HepG2 (cell line): ENCODE measurements around the gene CIROP. TPM values are rescaled to one million over a fixed set of nuclear protein-coding genes. Genes with fewer than 3 reads are reported as not detected.
A peak's percentile ranks its signal among the peaks of the same experiment; 100 is the strongest.

ENCODE experiments used
- AKAP8 ChIP-seq: sonication (generic); formaldehyde crosslinking; IDR thresholded peaks from 2 replicates; pipeline ENCODE4 v1.5.1; 2020; ENCODE audit warnings: mild to moderate bottlenecking, missing genetic modification reagents
- BRCA1 ChIP-seq: sonication (generic); formaldehyde crosslinking; IDR thresholded peaks from 2 replicates; pipeline ENCODE4 v1.4.0; 2020; ENCODE audit warnings: missing genetic modification reagents
- CREB1 ChIP-seq, 2 experiments: fragments of 450-650 bp in 1 of 2; IDR thresholded peaks; 2 replicates each; pipeline ENCODE4 v1.6.1; 2016 to 2017; ENCODE audit warnings: control low read depth in 1 of 2, mild to moderate bottlenecking in 1 of 2, missing compliant biosample characterization in 1 of 2, missing genetic modification characterization in 1 of 2
- EED ChIP-seq: sonication (generic); formaldehyde crosslinking; IDR thresholded peaks from 2 replicates; pipeline ENCODE4 v1.5.0; 2020; ENCODE audit warnings: mild to moderate bottlenecking, missing genetic modification reagents
- GATAD1 ChIP-seq: IDR thresholded peaks from 2 replicates; pipeline ENCODE4 v1.6.1; 2016; ENCODE audit warnings: missing genetic modification reagents, missing compliant biosample characterization
- HDAC1 ChIP-seq: sonication (generic); formaldehyde crosslinking; IDR thresholded peaks from 2 replicates; pipeline ENCODE4 v1.5.1; 2020; ENCODE audit warnings: mild to moderate bottlenecking, missing genetic modification reagents
- HDAC6 ChIP-seq: fragments of 200-600 bp; sonication (generic); IDR thresholded peaks from 2 replicates; pipeline ENCODE4 v1.7.0; 2017; ENCODE audit warnings: mild to moderate bottlenecking, antibody characterized with exemption, low read length, low read depth
- KLF13 ChIP-seq: sonication (generic); formaldehyde crosslinking; IDR thresholded peaks from 2 replicates; pipeline ENCODE4 v1.4.0; 2020; ENCODE audit warnings: mild to moderate bottlenecking, missing genetic modification reagents
- NR2F1 ChIP-seq, 2 experiments: fragments of 450-650 bp in 1 of 2; formaldehyde crosslinking in 1 of 2; IDR thresholded peaks; 2 replicates each; pipeline versions ENCODE4 v1.5.0 to v1.6.1; 2016 to 2020; ENCODE audit warnings: mild to moderate bottlenecking in 1 of 2, missing compliant biosample characterization in 1 of 2, missing genetic modification reagents in 1 of 2, moderate library complexity in 1 of 2
- POLR2A ChIP-seq, 2 experiments: IDR thresholded peaks; 2 replicates each; pipeline ENCODE4 v1.6.1; 2011; ENCODE audit warnings: low read depth in 2 of 2, low read length in 2 of 2, mild to moderate bottlenecking in 1 of 2, moderate library complexity in 1 of 2; ENCODE audit not compliant: insufficient read depth in 1 of 2
- RARA ChIP-seq: IDR thresholded peaks from 2 replicates; pipeline ENCODE4 v1.6.1; 2016; ENCODE audit warnings: missing genetic modification reagents, missing compliant biosample characterization
- TCF12 ChIP-seq, 2 experiments: fragments of 450-650 bp in 1 of 2; sonication (generic) in 1 of 2; formaldehyde crosslinking in 1 of 2; IDR thresholded peaks; 2 replicates each; pipeline versions ENCODE4 v1.6.1 to v1.8.0; 2017 to 2022; ENCODE audit warnings: antibody characterized with exemption in 1 of 2, mild to moderate bottlenecking in 1 of 2, missing genetic modification reagents in 1 of 2, moderate library complexity in 1 of 2
- XRCC5 ChIP-seq: fragments of 200-400 bp; formaldehyde crosslinking; optimal IDR thresholded peaks from 2 replicates; pipeline ENCODE3; 2017; ENCODE audit warnings: mild to moderate bottlenecking, low read length
- ZNF891 ChIP-seq: sonication (generic); formaldehyde crosslinking; IDR thresholded peaks from 2 replicates; pipeline ENCODE4 v1.5.0; 2020; ENCODE audit warnings: mild to moderate bottlenecking, missing genetic modification reagents
- polyA plus RNA-seq, 8 experiments: library from polyadenylated mRNA; depleted of rRNA in 3 of 8; stranded (reverse) in 7 of 8; unstranded in 1 of 8; fragments of >200 nt; fragmentation: Illumina TruSeq in 4 of 8; extraction: Trizol in 4 of 8; gene quantifications; 2 replicates each; pipeline versions ENCODE4 v1.2.1 to v1.2.3, GENCODE V29; 2011 to 2016; ENCODE audit warnings: low read depth in 4 of 8, missing spikeins in 1 of 8, mixed read lengths in 1 of 8; ENCODE audit not compliant: insufficient read depth in 1 of 8
- total RNA-seq, 5 experiments: library from RNA; depleted of rRNA; stranded (reverse); fragments of >200 nt; fragmentation: Illumina TruSeq; extraction: Trizol; gene quantifications; 2 replicates each; pipeline ENCODE4 v1.2.3, GENCODE V29; 2016; ENCODE audit warnings: low read depth in 1 of 5
- TF ChIP-seq, protein P1 (sequence below): sonication (generic); formaldehyde crosslinking; IDR thresholded peaks from 2 replicates; pipeline ENCODE4 v1.4.0; 2020; ENCODE audit warnings: mild to moderate bottlenecking, missing genetic modification reagents
- TF ChIP-seq, protein P2 (sequence below): sonication (generic); formaldehyde crosslinking; conservative IDR thresholded peaks from 2 replicates; pipeline ENCODE4 v1.4.0; 2020; ENCODE audit warnings: missing genetic modification reagents
- TF ChIP-seq, protein P3 (sequence below): sonication (generic); formaldehyde crosslinking; IDR thresholded peaks from 2 replicates; pipeline ENCODE4 v1.4.0; 2020; ENCODE audit warnings: missing genetic modification reagents, borderline replicate concordance
- TF ChIP-seq, protein P4 (sequence below): sonication (generic); formaldehyde crosslinking; IDR thresholded peaks from 2 replicates; pipeline ENCODE4 v1.4.0; 2020; ENCODE audit warnings: missing genetic modification reagents

Gene CIROP
- total and polyA plus RNA-seq, 2 of the 13 experiments (the other 11 are each of a cell fraction or from before 2014, with no cell fraction given): 0.07 TPM; not detected in 1

DNA sequence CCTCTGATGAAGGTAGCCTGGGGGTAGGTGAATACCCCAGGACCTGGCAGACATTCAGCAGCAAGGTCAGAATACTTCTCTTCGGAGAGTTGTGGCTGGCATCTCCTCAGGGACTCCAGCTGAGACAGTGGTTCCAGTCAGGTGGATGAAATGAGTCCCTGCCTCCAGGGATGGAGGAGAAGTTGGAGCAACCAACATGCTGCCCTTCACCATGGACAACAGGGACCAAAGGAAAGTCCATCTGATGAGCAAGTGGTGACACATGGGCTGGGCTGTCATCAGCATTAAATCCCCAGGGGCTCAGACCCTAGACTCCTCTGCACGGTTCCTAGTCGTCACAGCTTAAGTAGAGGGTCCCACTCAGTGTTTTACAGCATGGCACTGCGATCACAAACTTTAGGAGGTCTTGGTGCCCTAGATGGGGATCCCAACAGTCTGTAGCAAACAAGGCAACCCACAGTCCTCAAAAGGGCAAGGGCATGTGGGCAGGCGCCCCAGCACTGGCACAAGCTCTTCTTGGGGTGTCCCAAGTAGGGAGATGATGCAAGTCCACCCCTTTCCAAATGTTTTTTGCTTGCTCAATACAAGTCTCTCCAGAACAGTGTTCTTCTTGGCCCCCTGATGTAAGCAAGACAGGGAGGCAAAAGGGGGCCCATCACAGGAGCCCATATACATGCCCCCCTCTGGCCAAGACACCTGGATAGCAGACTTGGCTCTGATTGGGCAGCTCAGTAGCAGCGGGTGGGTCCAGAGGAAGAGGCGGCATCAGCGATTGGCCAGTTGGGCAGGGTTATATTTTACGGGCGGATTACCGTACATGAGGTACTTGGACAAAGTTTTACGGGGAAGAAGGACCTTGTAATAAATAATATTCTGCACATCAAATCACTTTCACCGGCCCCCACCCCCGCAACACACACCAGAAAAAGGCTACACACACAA is 36.7 kb downstream of the CIROP start (continued):
- TF ChIP-seq HDAC6 (no peak), GATAD1 (CRISPR knock-in tag) (no peak), CREB1 (IDR thresholded peaks at IDR 0.05) (no peak), CREB1 (CRISPR knock-in tag; IDR thresholded peaks at IDR 0.05) (no peak), ZNF891 (CRISPR knock-in tag) (peak; percentile 67; the same call in 1 of the 2 replicates), EED (peak; percentile 68; the same call in 1 of the 2 replicates), NR2F1 (CRISPR knock-in tag; IDR thresholded peaks at IDR 0.05) (no peak), TCF12 (IDR thresholded peaks at IDR 0.05) (no peak), TCF12 (CRISPR knock-in tag; IDR thresholded peaks at IDR 0.05) (no peak), AKAP8 (CRISPR knock-in tag) (0 out of 2 replicates have a peak, but pooled peaks have one; percentile 33), XRCC5 (no peak), KLF13 (CRISPR knock-in tag) (no peak), HDAC1 (CRISPR knock-in tag) (no peak), POLR2A (IDR thresholded peaks at IDR 0.05; ENCODE audit: insufficient read depth in 1 of 2, low read depth in 2 of 2, low read length in 2 of 2) (peak in 1 of 2 experiments; percentile 6; a peak in 3 of 4 replicates), BRCA1 (CRISPR knock-in tag) (no peak), RARA (CRISPR knock-in tag) (no peak)
- TF ChIP-seq, protein P1, sequence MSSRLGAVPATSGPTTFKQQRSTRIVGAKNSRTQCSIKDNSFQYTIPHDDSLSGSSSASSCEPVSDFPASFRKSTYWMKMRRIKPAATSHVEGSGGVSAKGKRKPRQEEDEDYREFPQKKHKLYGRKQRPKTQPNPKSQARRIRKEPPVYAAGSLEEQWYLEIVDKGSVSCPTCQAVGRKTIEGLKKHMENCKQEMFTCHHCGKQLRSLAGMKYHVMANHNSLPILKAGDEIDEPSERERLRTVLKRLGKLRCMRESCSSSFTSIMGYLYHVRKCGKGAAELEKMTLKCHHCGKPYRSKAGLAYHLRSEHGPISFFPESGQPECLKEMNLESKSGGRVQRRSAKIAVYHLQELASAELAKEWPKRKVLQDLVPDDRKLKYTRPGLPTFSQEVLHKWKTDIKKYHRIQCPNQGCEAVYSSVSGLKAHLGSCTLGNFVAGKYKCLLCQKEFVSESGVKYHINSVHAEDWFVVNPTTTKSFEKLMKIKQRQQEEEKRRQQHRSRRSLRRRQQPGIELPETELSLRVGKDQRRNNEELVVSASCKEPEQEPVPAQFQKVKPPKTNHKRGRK (CRISPR knock-in tag): no peak
- TF ChIP-seq, protein P2, sequence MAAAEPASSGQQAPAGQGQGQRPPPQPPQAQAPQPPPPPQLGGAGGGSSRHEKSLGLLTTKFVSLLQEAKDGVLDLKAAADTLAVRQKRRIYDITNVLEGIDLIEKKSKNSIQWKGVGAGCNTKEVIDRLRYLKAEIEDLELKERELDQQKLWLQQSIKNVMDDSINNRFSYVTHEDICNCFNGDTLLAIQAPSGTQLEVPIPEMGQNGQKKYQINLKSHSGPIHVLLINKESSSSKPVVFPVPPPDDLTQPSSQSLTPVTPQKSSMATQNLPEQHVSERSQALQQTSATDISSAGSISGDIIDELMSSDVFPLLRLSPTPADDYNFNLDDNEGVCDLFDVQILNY (CRISPR knock-in tag): no peak
- TF ChIP-seq, protein P3, sequence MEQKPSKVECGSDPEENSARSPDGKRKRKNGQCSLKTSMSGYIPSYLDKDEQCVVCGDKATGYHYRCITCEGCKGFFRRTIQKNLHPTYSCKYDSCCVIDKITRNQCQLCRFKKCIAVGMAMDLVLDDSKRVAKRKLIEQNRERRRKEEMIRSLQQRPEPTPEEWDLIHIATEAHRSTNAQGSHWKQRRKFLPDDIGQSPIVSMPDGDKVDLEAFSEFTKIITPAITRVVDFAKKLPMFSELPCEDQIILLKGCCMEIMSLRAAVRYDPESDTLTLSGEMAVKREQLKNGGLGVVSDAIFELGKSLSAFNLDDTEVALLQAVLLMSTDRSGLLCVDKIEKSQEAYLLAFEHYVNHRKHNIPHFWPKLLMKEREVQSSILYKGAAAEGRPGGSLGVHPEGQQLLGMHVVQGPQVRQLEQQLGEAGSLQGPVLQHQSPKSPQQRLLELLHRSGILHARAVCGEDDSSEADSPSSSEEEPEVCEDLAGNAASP (CRISPR knock-in tag): no peak
- TF ChIP-seq, protein P4, sequence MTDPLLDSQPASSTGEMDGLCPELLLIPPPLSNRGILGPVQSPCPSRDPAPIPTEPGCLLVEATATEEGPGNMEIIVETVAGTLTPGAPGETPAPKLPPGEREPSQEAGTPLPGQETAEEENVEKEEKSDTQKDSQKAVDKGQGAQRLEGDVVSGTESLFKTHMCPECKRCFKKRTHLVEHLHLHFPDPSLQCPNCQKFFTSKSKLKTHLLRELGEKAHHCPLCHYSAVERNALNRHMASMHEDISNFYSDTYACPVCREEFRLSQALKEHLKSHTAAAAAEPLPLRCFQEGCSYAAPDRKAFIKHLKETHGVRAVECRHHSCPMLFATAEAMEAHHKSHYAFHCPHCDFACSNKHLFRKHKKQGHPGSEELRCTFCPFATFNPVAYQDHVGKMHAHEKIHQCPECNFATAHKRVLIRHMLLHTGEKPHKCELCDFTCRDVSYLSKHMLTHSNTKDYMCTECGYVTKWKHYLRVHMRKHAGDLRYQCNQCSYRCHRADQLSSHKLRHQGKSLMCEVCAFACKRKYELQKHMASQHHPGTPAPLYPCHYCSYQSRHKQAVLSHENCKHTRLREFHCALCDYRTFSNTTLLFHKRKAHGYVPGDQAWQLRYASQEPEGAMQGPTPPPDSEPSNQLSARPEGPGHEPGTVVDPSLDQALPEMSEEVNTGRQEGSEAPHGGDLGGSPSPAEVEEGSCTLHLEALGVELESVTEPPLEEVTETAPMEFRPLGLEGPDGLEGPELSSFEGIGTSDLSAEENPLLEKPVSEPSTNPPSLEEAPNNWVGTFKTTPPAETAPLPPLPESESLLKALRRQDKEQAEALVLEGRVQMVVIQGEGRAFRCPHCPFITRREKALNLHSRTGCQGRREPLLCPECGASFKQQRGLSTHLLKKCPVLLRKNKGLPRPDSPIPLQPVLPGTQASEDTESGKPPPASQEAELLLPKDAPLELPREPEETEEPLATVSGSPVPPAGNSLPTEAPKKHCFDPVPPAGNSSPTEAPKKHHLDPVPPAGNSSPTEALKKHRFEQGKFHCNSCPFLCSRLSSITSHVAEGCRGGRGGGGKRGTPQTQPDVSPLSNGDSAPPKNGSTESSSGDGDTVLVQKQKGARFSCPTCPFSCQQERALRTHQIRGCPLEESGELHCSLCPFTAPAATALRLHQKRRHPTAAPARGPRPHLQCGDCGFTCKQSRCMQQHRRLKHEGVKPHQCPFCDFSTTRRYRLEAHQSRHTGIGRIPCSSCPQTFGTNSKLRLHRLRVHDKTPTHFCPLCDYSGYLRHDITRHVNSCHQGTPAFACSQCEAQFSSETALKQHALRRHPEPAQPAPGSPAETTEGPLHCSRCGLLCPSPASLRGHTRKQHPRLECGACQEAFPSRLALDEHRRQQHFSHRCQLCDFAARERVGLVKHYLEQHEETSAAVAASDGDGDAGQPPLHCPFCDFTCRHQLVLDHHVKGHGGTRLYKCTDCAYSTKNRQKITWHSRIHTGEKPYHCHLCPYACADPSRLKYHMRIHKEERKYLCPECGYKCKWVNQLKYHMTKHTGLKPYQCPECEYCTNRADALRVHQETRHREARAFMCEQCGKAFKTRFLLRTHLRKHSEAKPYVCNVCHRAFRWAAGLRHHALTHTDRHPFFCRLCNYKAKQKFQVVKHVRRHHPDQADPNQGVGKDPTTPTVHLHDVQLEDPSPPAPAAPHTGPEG: no peak
